Neural cell (in vitro differentiated cells): Measurements from ENCODE around the gene GGT5. TPM values are rescaled to one million over a fixed set of nuclear protein-coding genes. Genes with fewer than 3 reads are reported as not detected.

Experiments
- H2AFZ ChIP-seq: fragments of 200-600, 300-800 bp; sonication (generic), shearing (Covaris generic); 2 replicates; pipeline ENCODE4 v1.6.0; 2014; ENCODE audit warnings: low read depth, mild to moderate bottlenecking, antibody characterized with exemption, low read length, moderate library complexity
- H3F3A ChIP-seq: fragments of 200-600 bp; shearing (Covaris generic); 2 replicates; pipeline ENCODE4 v1.6.1; 2016; ENCODE audit warnings: mild to moderate bottlenecking, moderate library complexity, mixed read lengths, antibody characterized with exemption, low read length; ENCODE audit not compliant: insufficient read depth, poor library complexity, severe bottlenecking
- H3K27ac ChIP-seq: fragments of 200-600, 300-800 bp; sonication (generic), shearing (Covaris generic); 2 replicates; pipeline ENCODE4 v1.5.1; 2014; ENCODE audit warnings: mild to moderate bottlenecking, low read length, moderate library complexity
- H3K27me3 ChIP-seq: fragments of 300-800, 200-600 bp; sonication (generic), shearing (Covaris generic); 2 replicates; pipeline ENCODE4 v1.6.0; 2014; ENCODE audit warnings: mild to moderate bottlenecking, low read depth, low read length, moderate library complexity; ENCODE audit not compliant: insufficient read depth
- H3K36me3 ChIP-seq: fragments of 300-800, 200-600 bp; sonication (generic), shearing (Covaris generic); 2 replicates; pipeline ENCODE4 v1.5.1; 2014; ENCODE audit warnings: mild to moderate bottlenecking, antibody characterized with exemption, low read length, moderate library complexity; ENCODE audit not compliant: insufficient read depth
- H3K4me2 ChIP-seq: fragments of 300-800, 200-600 bp; sonication (generic), shearing (Covaris generic); 2 replicates; pipeline ENCODE4 v1.6.0; 2014; ENCODE audit warnings: mild to moderate bottlenecking, low read length
- H3K4me3 ChIP-seq: fragments of 300-800, 200-600 bp; sonication (generic), shearing (Covaris generic); 2 replicates; pipeline ENCODE4 v1.5.1; 2014; ENCODE audit warnings: mild to moderate bottlenecking, low read length, moderate library complexity
- H3K79me2 ChIP-seq: fragments of 200-600 bp; shearing (Covaris generic); replicated peaks from 2 replicates; pipeline ENCODE4 v1.6.0; 2014; ENCODE audit warnings: mild to moderate bottlenecking, low read length, moderate library complexity; ENCODE audit not compliant: insufficient read depth
- H3K9ac ChIP-seq: fragments of 300-800, 200-600 bp; sonication (generic), shearing (Covaris generic); 2 replicates; pipeline ENCODE4 v1.6.1; 2016; ENCODE audit warnings: mild to moderate bottlenecking, low read length, mixed read lengths
- H3K9me2 ChIP-seq: fragments of 200-600 bp; shearing (Covaris generic); 2 replicates; pipeline ENCODE4 v1.6.1; 2016; ENCODE audit warnings: mild to moderate bottlenecking, low read length, mixed read lengths; ENCODE audit not compliant: insufficient read depth
- H3K9me3 ChIP-seq: fragments of 200-600, 300-800 bp; sonication (generic), shearing (Covaris generic); 2 replicates; pipeline ENCODE4 v1.6.1; 2016; ENCODE audit warnings: mild to moderate bottlenecking, mixed run types, low read length, moderate library complexity, mixed read lengths
- H4K20me1 ChIP-seq: fragments of 200-600 bp; shearing (Covaris generic); 2 replicates; pipeline ENCODE4 v1.6.1; 2016; ENCODE audit warnings: mild to moderate bottlenecking, mixed run types; ENCODE audit not compliant: insufficient read depth
- EP300 ChIP-seq: fragments of 450-650 bp; conservative IDR thresholded peaks from 2 replicates; pipeline ENCODE4 v1.6.1; 2014; ENCODE audit warnings: antibody characterized with exemption, mild to moderate bottlenecking, moderate library complexity; ENCODE audit not compliant: poor library complexity, severe bottlenecking
- EZH2 ChIP-seq: fragments of 200-600, 300-800 bp; shearing (Covaris generic), sonication (generic); IDR thresholded peaks from 2 replicates; pipeline ENCODE4 v1.6.1; 2014; ENCODE audit warnings: antibody characterized with exemption, low read length, borderline replicate concordance, mild to moderate bottlenecking; ENCODE audit not compliant: insufficient read depth, poor library complexity, severe bottlenecking
- MXI1 ChIP-seq: fragments of 450-650 bp; conservative IDR thresholded peaks from 2 replicates; pipeline ENCODE4 v1.6.1; 2014; ENCODE audit warnings: antibody characterized with exemption, mild to moderate bottlenecking; ENCODE audit not compliant: poor library complexity, severe bottlenecking
- POLR2AphosphoS5 ChIP-seq: IDR thresholded peaks from 2 replicates; pipeline ENCODE4 v1.6.1; 2012
- RAD21 ChIP-seq: fragments of 450-650 bp; conservative IDR thresholded peaks from 2 replicates; pipeline ENCODE4 v1.6.1; 2014; ENCODE audit warnings: antibody characterized with exemption, mild to moderate bottlenecking, moderate library complexity
- SMC3 ChIP-seq: fragments of 450-650 bp; conservative IDR thresholded peaks from 2 replicates; pipeline ENCODE4 v1.6.1; 2014; ENCODE audit warnings: antibody characterized with exemption, mild to moderate bottlenecking, moderate library complexity; ENCODE audit not compliant: poor library complexity
- polyA plus RNA-seq: library from polyadenylated mRNA; depleted of rRNA; stranded (reverse); fragments of >200 nt; gene quantifications from 2 replicates; pipeline ENCODE4 v1.2.3, GENCODE V29; 2014
- TF ChIP-seq, protein P1 (sequence below): IDR thresholded peaks from 2 replicates; pipeline ENCODE4 v1.6.1; 2012; ENCODE audit warnings: borderline replicate concordance
- TF ChIP-seq, protein P2 (sequence below): fragments of 450-650 bp; IDR thresholded peaks from 2 replicates; pipeline ENCODE4 v1.5.1; 2014; ENCODE audit warnings: antibody characterized with exemption, mild to moderate bottlenecking, moderate library complexity; ENCODE audit not compliant: poor library complexity, severe bottlenecking

GGT5 gene
- polyA plus RNA-seq, 1 donor from 2014 or later = 0.12 TPM

DNA sequence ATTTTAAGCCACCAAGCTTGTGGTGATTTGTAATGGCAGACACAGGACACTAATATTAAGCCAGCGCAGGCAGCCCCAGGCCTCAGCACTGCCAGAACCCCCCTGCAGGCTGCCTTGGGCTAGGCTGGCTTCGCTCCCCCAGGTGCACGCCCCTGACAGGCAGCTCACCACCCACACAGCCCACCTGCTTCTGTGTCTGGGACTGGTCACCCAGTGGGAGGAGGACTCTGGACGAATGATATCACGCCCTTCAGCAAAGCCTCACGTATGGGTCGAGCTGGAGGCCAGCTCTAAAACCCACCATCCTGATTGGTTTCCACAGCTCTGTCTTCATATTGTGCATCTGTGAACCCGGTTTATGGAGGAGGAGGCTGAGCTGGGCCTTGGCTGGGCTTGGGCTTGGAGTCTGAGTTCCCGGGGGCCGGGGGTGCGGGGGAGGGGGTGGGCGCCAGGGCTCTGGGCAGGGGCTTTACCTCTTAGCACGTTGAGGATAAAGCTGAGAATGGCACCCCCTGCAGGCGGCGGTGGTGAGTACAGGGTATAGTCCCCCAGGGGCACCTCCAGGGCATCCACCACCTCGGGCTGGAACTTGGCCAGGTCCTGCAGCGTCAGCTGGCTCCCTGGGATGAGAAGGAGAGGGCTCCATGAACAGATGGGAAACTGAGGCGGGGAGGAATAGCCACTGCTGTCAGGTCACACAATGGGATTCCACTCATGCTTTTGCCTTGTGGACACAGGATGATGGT, 13.8 kb downstream of the GGT5 start:
- Histone ChIP-seq H2AFZ (no peak overlapping the region), H3K79me2 (no peaks in the 10 kb centered on the region), H3K9ac (no peak overlapping the region), H3K27ac (no peak overlapping the region), H3F3A (no peaks in the 10 kb centered on the region), H3K9me3 (no peaks in the 10 kb centered on the region), H3K4me2 (no peak overlapping the region), H3K4me3 (no peak overlapping the region), H3K27me3 (no peaks in the 10 kb centered on the region), H4K20me1 (no peaks in the 10 kb centered on the region), H3K9me2 (no peaks in the 10 kb centered on the region), H3K36me3 (no peaks in the 10 kb centered on the region)
- TF ChIP-seq POLR2AphosphoS5 (no peak), SMC3 (no peak), EP300 (no peak)
- TF ChIP-seq, protein P1, sequence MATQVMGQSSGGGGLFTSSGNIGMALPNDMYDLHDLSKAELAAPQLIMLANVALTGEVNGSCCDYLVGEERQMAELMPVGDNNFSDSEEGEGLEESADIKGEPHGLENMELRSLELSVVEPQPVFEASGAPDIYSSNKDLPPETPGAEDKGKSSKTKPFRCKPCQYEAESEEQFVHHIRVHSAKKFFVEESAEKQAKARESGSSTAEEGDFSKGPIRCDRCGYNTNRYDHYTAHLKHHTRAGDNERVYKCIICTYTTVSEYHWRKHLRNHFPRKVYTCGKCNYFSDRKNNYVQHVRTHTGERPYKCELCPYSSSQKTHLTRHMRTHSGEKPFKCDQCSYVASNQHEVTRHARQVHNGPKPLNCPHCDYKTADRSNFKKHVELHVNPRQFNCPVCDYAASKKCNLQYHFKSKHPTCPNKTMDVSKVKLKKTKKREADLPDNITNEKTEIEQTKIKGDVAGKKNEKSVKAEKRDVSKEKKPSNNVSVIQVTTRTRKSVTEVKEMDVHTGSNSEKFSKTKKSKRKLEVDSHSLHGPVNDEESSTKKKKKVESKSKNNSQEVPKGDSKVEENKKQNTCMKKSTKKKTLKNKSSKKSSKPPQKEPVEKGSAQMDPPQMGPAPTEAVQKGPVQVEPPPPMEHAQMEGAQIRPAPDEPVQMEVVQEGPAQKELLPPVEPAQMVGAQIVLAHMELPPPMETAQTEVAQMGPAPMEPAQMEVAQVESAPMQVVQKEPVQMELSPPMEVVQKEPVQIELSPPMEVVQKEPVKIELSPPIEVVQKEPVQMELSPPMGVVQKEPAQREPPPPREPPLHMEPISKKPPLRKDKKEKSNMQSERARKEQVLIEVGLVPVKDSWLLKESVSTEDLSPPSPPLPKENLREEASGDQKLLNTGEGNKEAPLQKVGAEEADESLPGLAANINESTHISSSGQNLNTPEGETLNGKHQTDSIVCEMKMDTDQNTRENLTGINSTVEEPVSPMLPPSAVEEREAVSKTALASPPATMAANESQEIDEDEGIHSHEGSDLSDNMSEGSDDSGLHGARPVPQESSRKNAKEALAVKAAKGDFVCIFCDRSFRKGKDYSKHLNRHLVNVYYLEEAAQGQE = no peak
- TF ChIP-seq, protein P2, sequence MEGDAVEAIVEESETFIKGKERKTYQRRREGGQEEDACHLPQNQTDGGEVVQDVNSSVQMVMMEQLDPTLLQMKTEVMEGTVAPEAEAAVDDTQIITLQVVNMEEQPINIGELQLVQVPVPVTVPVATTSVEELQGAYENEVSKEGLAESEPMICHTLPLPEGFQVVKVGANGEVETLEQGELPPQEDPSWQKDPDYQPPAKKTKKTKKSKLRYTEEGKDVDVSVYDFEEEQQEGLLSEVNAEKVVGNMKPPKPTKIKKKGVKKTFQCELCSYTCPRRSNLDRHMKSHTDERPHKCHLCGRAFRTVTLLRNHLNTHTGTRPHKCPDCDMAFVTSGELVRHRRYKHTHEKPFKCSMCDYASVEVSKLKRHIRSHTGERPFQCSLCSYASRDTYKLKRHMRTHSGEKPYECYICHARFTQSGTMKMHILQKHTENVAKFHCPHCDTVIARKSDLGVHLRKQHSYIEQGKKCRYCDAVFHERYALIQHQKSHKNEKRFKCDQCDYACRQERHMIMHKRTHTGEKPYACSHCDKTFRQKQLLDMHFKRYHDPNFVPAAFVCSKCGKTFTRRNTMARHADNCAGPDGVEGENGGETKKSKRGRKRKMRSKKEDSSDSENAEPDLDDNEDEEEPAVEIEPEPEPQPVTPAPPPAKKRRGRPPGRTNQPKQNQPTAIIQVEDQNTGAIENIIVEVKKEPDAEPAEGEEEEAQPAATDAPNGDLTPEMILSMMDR = no peak

DNA sequence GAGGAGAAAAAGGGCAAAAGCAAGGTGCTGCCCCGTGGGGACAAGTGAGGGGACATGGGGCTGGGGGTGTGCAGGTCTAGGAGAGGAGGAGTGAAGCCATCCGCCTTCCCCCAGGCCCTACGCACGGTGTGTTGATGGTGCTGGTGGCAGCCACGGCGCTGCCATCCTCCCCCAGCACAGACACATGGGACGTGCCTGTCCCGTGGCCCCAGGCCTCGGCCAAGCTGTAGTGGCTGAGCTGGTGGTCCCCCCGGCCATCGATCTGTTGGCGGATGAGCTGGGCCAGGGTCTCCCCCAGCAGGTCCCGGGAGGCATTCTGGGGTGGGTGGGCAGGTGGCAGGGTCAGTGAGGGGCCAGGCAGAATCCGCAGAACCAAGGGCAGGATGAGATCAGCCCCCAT, 18.9 kb downstream of the GGT5 start:
- H3K36me3 ChIP-seq = no peaks in the 10 kb centered on the region
- H3K27ac ChIP-seq = no peak overlapping the region
- no peaks in the 10 kb centered on the region for H3K9me2 ChIP-seq
- H2AFZ ChIP-seq = no peak overlapping the region
- no peaks in the 10 kb centered on the region for H4K20me1 ChIP-seq
- H3F3A ChIP-seq = no peaks in the 10 kb centered on the region
- H3K4me2 ChIP-seq = no peak overlapping the region
- TF ChIP-seq, protein P1 = no peak
- TF ChIP-seq SMC3 (no peak), MXI1 (no peak), RAD21 (no peak), EZH2 (no peak), POLR2AphosphoS5 (no peak)
- TF ChIP-seq, protein P2 = no peak
- no peaks in the 10 kb centered on the region for H3K79me2 ChIP-seq
- no peak overlapping the region for H3K4me3 ChIP-seq
- no peak overlapping the region for H3K9ac ChIP-seq
- H3K27me3 ChIP-seq = no peaks in the 10 kb centered on the region
- no peaks in the 10 kb centered on the region for H3K9me3 ChIP-seq
